Activated CD4-positive, alpha-beta T cell treated with anti-CD3 and anti-CD28 coated beads for 1 hour (primary cell): Measurements from ENCODE around the gene PADI4.

ENCODE experiments used
- DNase-seq: peaks from one replicate; pipeline ENCODE4 v3.0.0-alpha.2; 2020

Gene PADI4

GRCh38 chr1:17287130-17287776 lies 20.7 kb upstream of the PADI4 start:
- no peak for DNase-seq

GRCh38 chr1:17289721-17290120 lies 18.3 kb upstream of the PADI4 start:
- DNase-seq = no peak

- no peak for DNase-seq
Measured at GRCh38 chr1:17290553-17290952, 17.4 kb upstream of the PADI4 start.

- no peak for DNase-seq
Measured at GRCh38 chr1:17292299-17293160, 15.5 kb upstream of the PADI4 start.

- DNase-seq = no peak
Measured at GRCh38 chr1:17293681-17294425, 14.1 kb upstream of the PADI4 start.

GRCh38 chr1:17295292-17295691 lies 12.7 kb upstream of the PADI4 start:
- DNase-seq = no peak

GRCh38 chr1:17296086-17296485 lies 11.9 kb upstream of the PADI4 start:
- no peak for DNase-seq

GRCh38 chr1:17297991-17298390 lies 10.0 kb upstream of the PADI4 start:
- no peak for DNase-seq

- DNase-seq = no peak
Measured at GRCh38 chr1:17301767-17302166, 6.2 kb upstream of the PADI4 start.

GRCh38 chr1:17304151-17304825 lies 3.7 kb upstream of the PADI4 start:
- DNase-seq = no peak

GRCh38 chr1:17304826-17305175 lies 3.2 kb upstream of the PADI4 start:
- no peak for DNase-seq

GRCh38 chr1:17305576-17306095 lies 2.4 kb upstream of the PADI4 start:
- no peak for DNase-seq

- DNase-seq = no peak
Measured at GRCh38 chr1:17306407-17306806, 1.6 kb upstream of the PADI4 start.

- no peak for DNase-seq
Measured at GRCh38 chr1:17306921-17307320, 1.1 kb upstream of the PADI4 start.

- DNase-seq = no peak
Measured at GRCh38 chr1:17307329-17307728, 668 bp upstream of the PADI4 start.

GRCh38 chr1:17308593-17308992 lies 596 bp downstream of the PADI4 start:
- DNase-seq = no peak

- no peak for DNase-seq
Measured at GRCh38 chr1:17309426-17310067, 1.6 kb downstream of the PADI4 start.

- DNase-seq = no peak
Measured at GRCh38 chr1:17310068-17310640, 2.2 kb downstream of the PADI4 start.

GRCh38 chr1:17313530-17314309 lies 5.7 kb downstream of the PADI4 start:
- DNase-seq = no peak

GRCh38 chr1:17314491-17314971 lies 6.5 kb downstream of the PADI4 start:
- no peak for DNase-seq

- DNase-seq = no peak
Measured at GRCh38 chr1:17315542-17316130, 7.6 kb downstream of the PADI4 start.
